Hepatocyte (in vitro differentiated cells): Measurements from ENCODE around the gene AMMECR1L. TPM values are rescaled to one million over a fixed set of nuclear protein-coding genes. Genes with fewer than 3 reads are reported as not detected.

Source experiments
- DNase-seq: peaks from one replicate; pipeline ENCODE4 v3.0.0-alpha.2; 2016; ENCODE audit warnings: low spot score
- H2AFZ ChIP-seq: fragments of 200-600 bp; sonication (generic); 2 replicates; pipeline ENCODE4 v1.6.0; 2016; ENCODE audit warnings: antibody characterized with exemption, mild to moderate bottlenecking
- H3K27ac ChIP-seq: fragments of 200-600 bp; sonication (generic); 2 replicates; pipeline ENCODE4 v1.5.1; 2016; ENCODE audit warnings: mild to moderate bottlenecking
- H3K27me3 ChIP-seq: fragments of 200-600 bp; sonication (generic); 2 replicates; pipeline ENCODE4 v1.6.1; 2016
- H3K36me3 ChIP-seq: fragments of 200-600 bp; sonication (generic); replicated peaks from 2 replicates; pipeline ENCODE4 v1.5.1; 2016; ENCODE audit warnings: low read depth; ENCODE audit not compliant: insufficient read depth
- H3K4me1 ChIP-seq: fragments of 200-600 bp; sonication (generic); 2 replicates; pipeline ENCODE4 v1.5.1; 2016; ENCODE audit warnings: mild to moderate bottlenecking, moderate library complexity; ENCODE audit not compliant: insufficient read depth
- H3K4me2 ChIP-seq: fragments of 200-600 bp; sonication (generic); 2 replicates; pipeline ENCODE4 v1.6.0; 2016
- H3K4me3 ChIP-seq: fragments of 200-600 bp; sonication (generic); 2 replicates; pipeline ENCODE4 v1.5.1; 2016; ENCODE audit warnings: mild to moderate bottlenecking
- H3K79me2 ChIP-seq: fragments of 200-600 bp; sonication (generic); 2 replicates; pipeline ENCODE4 v1.6.0; 2017; ENCODE audit warnings: mild to moderate bottlenecking
- H3K9me2 ChIP-seq: fragments of 200-600 bp; sonication (generic); replicated peaks from 2 replicates; pipeline ENCODE4 v1.6.0; 2017; ENCODE audit warnings: mild to moderate bottlenecking; ENCODE audit not compliant: insufficient read depth
- H3K9me3 ChIP-seq: fragments of 200-600 bp; sonication (generic); 2 replicates; pipeline ENCODE4 v1.5.1; 2016; ENCODE audit warnings: low read depth, mild to moderate bottlenecking
- H4K20me1 ChIP-seq: fragments of 200-600 bp; sonication (generic); 2 replicates; pipeline ENCODE4 v1.6.0; 2016; ENCODE audit warnings: mild to moderate bottlenecking; ENCODE audit not compliant: insufficient read depth, poor library complexity, severe bottlenecking
- CTCF ChIP-seq: fragments of 200-600 bp; sonication (generic); IDR thresholded peaks from 2 replicates; pipeline ENCODE4 v1.5.1; 2016; ENCODE audit warnings: antibody characterized with exemption, mild to moderate bottlenecking; ENCODE audit not compliant: poor library complexity
- EZH2 ChIP-seq: fragments of 200-600 bp; sonication (generic); IDR thresholded peaks from 2 replicates; pipeline ENCODE4 v1.6.1; 2016; ENCODE audit warnings: antibody characterized with exemption, mild to moderate bottlenecking, borderline replicate concordance
- EZH2phosphoT487 ChIP-seq: fragments of 200-600 bp; sonication (generic); IDR thresholded peaks from one replicate; pipeline ENCODE4 v1.6.1; 2018; ENCODE audit warnings: antibody characterized with exemption, mild to moderate bottlenecking, low read depth, moderate library complexity; ENCODE audit not compliant: unreplicated experiment, severe bottlenecking
- WGBS: methylation state at CpG from one replicate; pipeline ENCODE4 v1.1.6; 2016; ENCODE audit warnings: low lambda C conversion rate; ENCODE audit errors: missing lambda C conversion rate; 5-methylcytosine and 5-hydroxymethylcytosine counted together
- polyA plus RNA-seq: library from polyadenylated mRNA; unstranded; fragments of >200 nt; fragmentation: Nextera tagmentation; extraction: Ambion mirVana; gene quantifications from 2 replicates; pipeline ENCODE4 v1.2.1, GENCODE V29; 2016
- total RNA-seq: library from RNA; depleted of rRNA; stranded (reverse); fragments of >200 nt; gene quantifications from 2 replicates; pipeline ENCODE4 v1.2.3, GENCODE V29; 2014

The AMMECR1L gene
- total and polyA plus RNA-seq, 2 experiments from 2014 or later, result 8.1 to 14.7 TPM

GRCh38 chr2:127877136-127877535 lies 8.6 kb downstream of the AMMECR1L start:
- H3K79me2 ChIP-seq, result peaks cover 85% of the 10 kb centered on the region
- WGBS, result 94% methylated on average over 2 of the region's 2 CpGs
- no peak overlapping the region for H3K4me3 ChIP-seq
- TF ChIP-seq EZH2 (no peak), CTCF (no peak), EZH2phosphoT487 (no peak)
- H3K27me3 ChIP-seq, result no peaks in the 10 kb centered on the region
- no peaks in the 10 kb centered on the region for H3K4me1 ChIP-seq
- no peak for DNase-seq
- no peak overlapping the region for H3K4me2 ChIP-seq
- no peaks in the 10 kb centered on the region for H3K36me3 ChIP-seq
- peaks cover 64% of the 10 kb centered on the region for H4K20me1 ChIP-seq
- no peak overlapping the region for H2AFZ ChIP-seq
- no peaks in the 10 kb centered on the region for H3K9me2 ChIP-seq
- no peaks in the 10 kb centered on the region for H3K9me3 ChIP-seq
- H3K27ac ChIP-seq, result no peak overlapping the region

GRCh38 chr2:127874378-127875269 lies 11.1 kb downstream of the AMMECR1L start:
- peaks cover 55% of the 10 kb centered on the region for H4K20me1 ChIP-seq
- 93% methylated on average over 7 of the region's 7 CpGs for WGBS
- no peak overlapping the region for H3K4me2 ChIP-seq
- no peak for DNase-seq
- no peak overlapping the region for H3K27ac ChIP-seq
- H2AFZ ChIP-seq, result no peak overlapping the region
- no peaks in the 10 kb centered on the region for H3K9me3 ChIP-seq
- H3K9me2 ChIP-seq, result no peaks in the 10 kb centered on the region
- H3K36me3 ChIP-seq, result no peaks in the 10 kb centered on the region
- H3K4me3 ChIP-seq, result no peak overlapping the region
- H3K79me2 ChIP-seq, result peaks cover 78% of the 10 kb centered on the region
- TF ChIP-seq CTCF, result no peak
- TF ChIP-seq EZH2, result no peak
- no peak for TF ChIP-seq EZH2phosphoT487
- H3K4me1 ChIP-seq, result no peaks in the 10 kb centered on the region
- H3K27me3 ChIP-seq, result no peaks in the 10 kb centered on the region

GRCh38 chr2:127873707-127874303 lies 12.0 kb downstream of the AMMECR1L start:
- H3K79me2 ChIP-seq, result peaks cover 78% of the 10 kb centered on the region
- DNase-seq, result no peak
- H4K20me1 ChIP-seq, result peaks cover 47% of the 10 kb centered on the region

More at GRCh38 chr2:127873707-127874303, 12.0 kb downstream of the AMMECR1L start:
- Histone ChIP-seq H3K36me3 (no peaks in the 10 kb centered on the region), H3K9me3 (no peaks in the 10 kb centered on the region), H3K4me1 (no peaks in the 10 kb centered on the region), H3K4me3 (no peak overlapping the region), H3K27me3 (no peaks in the 10 kb centered on the region), H3K27ac (no peak overlapping the region), H3K4me2 (no peak overlapping the region), H2AFZ (no peak overlapping the region), H3K9me2 (no peaks in the 10 kb centered on the region)
- WGBS, result 87% methylated on average over 14 of the region's 14 CpGs
- TF ChIP-seq EZH2phosphoT487, result no peak
- no peak for TF ChIP-seq CTCF
- no peak for TF ChIP-seq EZH2
